Erythroblast (primary cell): ENCODE data around the gene NOTCH2.
"Not testable (repeated sequence)": the region's sequence is repeated elsewhere in the genome, so short reads cannot be mapped to it uniquely, and the experiment has no call there.

Source experiments
- GATA1 ChIP-seq: IDR thresholded peaks from 2 replicates; pipeline ENCODE4 v1.6.1; 2011; ENCODE audit warnings: low read depth, mild to moderate bottlenecking, control low read depth, low read length, moderate library complexity
- POLR2A ChIP-seq: IDR thresholded peaks from 2 replicates; pipeline ENCODE4 v1.6.1; 2011; ENCODE audit warnings: mild to moderate bottlenecking, low read length

- not testable (repeated sequence) for TF ChIP-seq POLR2A, GATA1
Measured at GRCh38 chr1:120090830-120091229, 21.4 kb upstream of the NOTCH2 start.
